Kidney (tissue), 14 donors: ENCODE data around the gene NOLC1. TPM values are rescaled to one million over a fixed set of nuclear protein-coding genes. Genes with fewer than 3 reads are reported as not detected.

Experiments used
- DNase-seq, 5 donors: peaks; one replicate each; pipeline ENCODE4 v3.0.0-alpha.2; 2013 to 2020
- FAIRE-seq: peaks from 2 replicates; lab custom pipeline; 2012; peaks lifted over from hg19 to GRCh38; lab: Jason Lieb, UNC
- H3K27ac ChIP-seq, 2 donors: one replicate each; pipeline ENCODE4 v1.7.0; 2013; ENCODE audit warnings: low read depth in 2 of 2, low read length in 2 of 2, inconsistent platforms in 1 of 2
- H3K27me3 ChIP-seq: one replicate; pipeline ENCODE4 v1.7.1; 2013; ENCODE audit warnings: low read length, inconsistent platforms; ENCODE audit not compliant: control insufficient read depth, insufficient read depth
- H3K36me3 ChIP-seq, 3 donors: one replicate each; pipeline versions ENCODE4 v1.7.0 to v1.7.1; 2013; ENCODE audit warnings: low read length in 3 of 3, control low read depth in 1 of 3, inconsistent platforms in 1 of 3; ENCODE audit not compliant: insufficient read depth in 3 of 3, control insufficient read depth in 2 of 3
- H3K4me1 ChIP-seq, 3 donors: one replicate each; pipeline versions ENCODE4 v1.7.0 to v1.7.1; 2013; ENCODE audit warnings: low read length in 3 of 3, inconsistent platforms in 1 of 3, low read depth in 1 of 3; ENCODE audit not compliant: control insufficient read depth in 2 of 3, insufficient read depth in 2 of 3
- H3K4me3 ChIP-seq, 3 donors: one replicate each; pipeline versions ENCODE4 v1.7.0 to v1.8.1; 2013; ENCODE audit warnings: low read length in 3 of 3, control low read depth in 1 of 3, inconsistent platforms in 1 of 3
- H3K9ac ChIP-seq, 3 donors: one replicate each; pipeline versions ENCODE4 v1.7.0 to v1.7.1; 2013; ENCODE audit warnings: low read length in 3 of 3, control low read depth in 1 of 3, inconsistent platforms in 1 of 3
- H3K9me3 ChIP-seq, 3 donors: one replicate each; pipeline versions ENCODE4 v1.7.0 to v1.7.1; 2013; ENCODE audit warnings: low read length in 3 of 3, control low read depth in 1 of 3, inconsistent platforms in 1 of 3; ENCODE audit not compliant: control insufficient read depth in 2 of 3, insufficient read depth in 1 of 3
- CTCF ChIP-seq: IDR thresholded peaks from 3 replicates; pipeline ENCODE4 v1.5.1; 2012; ENCODE audit warnings: mild to moderate bottlenecking, moderate library complexity, borderline replicate concordance; ENCODE audit not compliant: insufficient read depth; ENCODE audit errors: extremely low read depth
- intact Hi-C: fragments of 100-400 bp; cut with DNase I; formaldehyde crosslinking; loops from one replicate; pipeline ENCODE4 v1.11.1; 2022
- polyA plus RNA-seq: library from polyadenylated mRNA; stranded (reverse); fragments of 350-450 nt; fragmentation: Illumina TruSeq; extraction: RNeasy Lipid Tissue Mini Kit (QIAGEN cat#74804); gene quantifications from one replicate; pipeline ENCODE4 v1.2.3, GENCODE V29; 2014; ENCODE audit warnings: low read depth, low replicate concordance; ENCODE audit not compliant: insufficient read depth
- total RNA-seq: library from RNA; stranded (reverse); fragmentation: NEBNext Ultra II Directional; extraction: Animal tissue kit (Norgen Biotek cat#: 25700); gene quantifications from one replicate; pipeline ENCODE4 v1.2.1, GENCODE V29; 2021
- donor health status: control.
- donor health status: control.
- donor health status: control.
- donor health status: control.
- donor health status: control.
- donor health status: DM: yes; HTN: yes; CAD: no.
- donor health status: Normal renal cell carcinoma (clear cell type).

NOLC1 gene
- total and polyA plus RNA-seq, 2 donors from 2014 or later, result 20.1 to 50.4 TPM

GRCh38 chr10:102163342-102163989, 11.3 kb downstream of the NOLC1 start:
- peaks cover 16 to 37% (median 33%) of the 10 kb centered on the region in 3 donors for H3K36me3 ChIP-seq
- H3K27ac ChIP-seq, result no peak overlapping the region
- no peaks in the 10 kb centered on the region for H3K4me1 ChIP-seq
- no peak for FAIRE-seq
- no peaks in the 10 kb centered on the region for H3K27me3 ChIP-seq
- H3K9ac ChIP-seq, result no peak overlapping the region
- DNase-seq, result no peak
- TF ChIP-seq CTCF, result no peak
- intact Hi-C loops, result no loop called here
- H3K4me3 ChIP-seq, result no peak overlapping the region
- no peaks in the 10 kb centered on the region for H3K9me3 ChIP-seq

DNA sequence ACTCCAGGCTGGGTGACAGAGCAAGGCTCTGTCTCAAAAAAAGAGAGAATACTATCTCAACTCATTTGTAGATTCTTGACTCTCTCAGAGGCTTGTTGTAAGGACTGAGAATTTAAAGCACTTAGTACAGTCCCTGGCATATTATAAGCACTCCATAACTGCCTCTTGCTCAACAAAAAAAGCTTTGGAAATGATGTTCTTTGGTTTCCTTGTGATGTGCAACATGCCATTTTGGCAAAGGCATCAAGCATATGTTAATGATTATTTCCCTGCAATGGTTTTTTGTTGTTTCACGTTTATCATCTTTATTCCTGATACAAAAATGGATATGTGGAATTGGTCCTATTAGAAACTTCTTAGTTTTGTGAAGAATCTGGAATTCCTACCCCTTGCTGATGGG, 15.7 kb downstream of the NOLC1 start:
- Histone ChIP-seq H3K9ac (no peak overlapping the region), H3K9me3 (no peaks in the 10 kb centered on the region), H3K27me3 (no peaks in the 10 kb centered on the region), H3K4me3 (no peak overlapping the region), H3K36me3 (peaks cover 0 to 3% (median 2%) of the 10 kb centered on the region in 3 donors), H3K4me1 (peaks cover 0 to 3% (median 0%) of the 10 kb centered on the region in 3 donors), H3K27ac (no peak overlapping the region)
- intact Hi-C loops, result no loop called here
- DNase-seq, result no peak
- TF ChIP-seq CTCF, result no peak
- no peak for FAIRE-seq

GRCh38 chr10:102170602-102171001, 18.4 kb downstream of the NOLC1 start:
- Histone ChIP-seq H3K9ac (no peak overlapping the region), H3K4me1 (peaks cover 0 to 3% (median 0%) of the 10 kb centered on the region in 3 donors), H3K27ac (no peak overlapping the region), H3K36me3 (no peaks in the 10 kb centered on the region), H3K9me3 (no peaks in the 10 kb centered on the region), H3K27me3 (no peaks in the 10 kb centered on the region), H3K4me3 (no peak overlapping the region)
- no peak for TF ChIP-seq CTCF
- FAIRE-seq, result no peak
- intact Hi-C loops, result no loop called here
- DNase-seq, result no peak
